ENCODE data around the gene SYNGR3.

Gene SYNGR3

GRCh38 chr16:1978476-1979120, 11.2 kb upstream of the SYNGR3 start:
- TF ChIP-seq CTCF (IDR thresholded peaks at IDR 0.05), result no peak

GRCh38 chr16:1979271-1980029, 10.3 kb upstream of the SYNGR3 start:
- no peak for TF ChIP-seq CTCF (IDR thresholded peaks at IDR 0.05)

GRCh38 chr16:1980030-1980769, 9.6 kb upstream of the SYNGR3 start:
- TF ChIP-seq CTCF (IDR thresholded peaks at IDR 0.05), result no peak

- no peak for TF ChIP-seq CTCF (IDR thresholded peaks at IDR 0.05)
Measured at GRCh38 chr16:1980770-1981087, 9.0 kb upstream of the SYNGR3 start.

GRCh38 chr16:1981398-1981836, 8.4 kb upstream of the SYNGR3 start, which contains the start of gene NOXO1:
Gene NOXO1 (minus strand): TSS chr16:1981469. CDS start chr16:1981179, 290 bp downstream.
- no peak for TF ChIP-seq CTCF (IDR thresholded peaks at IDR 0.05)

- TF ChIP-seq CTCF (IDR thresholded peaks at IDR 0.05), result no peak
Measured at GRCh38 chr16:1982013-1982433, 7.7 kb upstream of the SYNGR3 start.

GRCh38 chr16:1982991-1983543, 6.7 kb upstream of the SYNGR3 start:
- TF ChIP-seq CTCF (IDR thresholded peaks at IDR 0.05), result no peak
